GM21825 (cell line): Measurements from ENCODE around the gene MEX3B.
"Not testable (repeated sequence)": the region's sequence is repeated elsewhere in the genome, so short reads cannot be mapped to it uniquely, and the experiment has no call there.

Source experiments
- ATAC-seq: cut with Tn5 transposase; IDR thresholded peaks from one replicate; pipeline ENCODE4 v1.9.1; 2021; ENCODE audit warnings: mild to moderate bottlenecking, moderate library complexity; ENCODE audit not compliant: unreplicated experiment

Gene MEX3B

GRCh38 chr15:82014989-82015388 is 30.8 kb downstream of the MEX3B start:
- ATAC-seq = no peak

GRCh38 chr15:82012908-82013307 is 32.9 kb downstream of the MEX3B start:
- no peak for ATAC-seq

- ATAC-seq = no peak
Measured at GRCh38 chr15:82005239-82005638, 40.6 kb downstream of the MEX3B start.

GRCh38 chr15:82003916-82004315 is 41.9 kb downstream of the MEX3B start:
- ATAC-seq = no peak

- not testable (repeated sequence) for ATAC-seq
Measured at GRCh38 chr15:81995081-81995480, 50.7 kb downstream of the MEX3B start.

GRCh38 chr15:81992523-81992922 is 53.3 kb downstream of the MEX3B start:
- ATAC-seq = no peak
